ENCODE measurements around the gene TPCN1. TPM values are rescaled to one million over a fixed set of nuclear protein-coding genes. Genes with fewer than 3 reads are reported as not detected.

TPCN1 gene
- total and polyA plus RNA-seq, 2 donors from 2014 or later: 38.4 to 93.3 TPM

GRCh38 chr12:113340061-113340460, 118.8 kb downstream of the TPCN1 start:
- H3K27ac ChIP-seq (ENCODE audit: low read depth in 2 of 2, low read length in 2 of 2): no peak overlapping the region
- no peaks in the 10 kb centered on the region for H3K4me1 ChIP-seq (ENCODE audit: control insufficient read depth in 2 of 3, insufficient read depth in 2 of 3, low read depth in 1 of 3, low read length in 3 of 3)
- FAIRE-seq (no peak), DNase-seq (no peak)
- no peak overlapping the region for H3K4me3 ChIP-seq (ENCODE audit: low read length in 3 of 3)
- H3K9me3 ChIP-seq (ENCODE audit: control insufficient read depth in 2 of 3, insufficient read depth in 1 of 3, low read length in 3 of 3): no peaks in the 10 kb centered on the region
- H3K27me3 ChIP-seq (ENCODE audit: control insufficient read depth, insufficient read depth, low read length): no peaks in the 10 kb centered on the region
- intact Hi-C loops (cut with DNase I): no loop called here
- H3K36me3 ChIP-seq (ENCODE audit: control insufficient read depth in 2 of 3, insufficient read depth in 3 of 3, low read length in 3 of 3): no peaks in the 10 kb centered on the region
- no peak for TF ChIP-seq CTCF (IDR thresholded peaks at IDR 0.05; ENCODE audit: borderline replicate concordance, extremely low read depth, insufficient read depth)
- H3K9ac ChIP-seq (ENCODE audit: low read length in 3 of 3): no peak overlapping the region

GRCh38 chr12:113341535-113341934, 120.3 kb downstream of the TPCN1 start:
- Histone ChIP-seq H3K9ac (ENCODE audit: low read length in 3 of 3) (no peak overlapping the region), H3K4me1 (ENCODE audit: control insufficient read depth in 2 of 3, insufficient read depth in 2 of 3, low read depth in 1 of 3, low read length in 3 of 3) (no peaks in the 10 kb centered on the region), H3K27me3 (ENCODE audit: control insufficient read depth, insufficient read depth, low read length) (no peaks in the 10 kb centered on the region), H3K4me3 (ENCODE audit: low read length in 3 of 3) (no peak overlapping the region), H3K27ac (ENCODE audit: low read depth in 2 of 2, low read length in 2 of 2) (no peak overlapping the region), H3K36me3 (ENCODE audit: control insufficient read depth in 2 of 3, insufficient read depth in 3 of 3, low read length in 3 of 3) (no peaks in the 10 kb centered on the region), H3K9me3 (ENCODE audit: control insufficient read depth in 2 of 3, insufficient read depth in 1 of 3, low read length in 3 of 3) (no peaks in the 10 kb centered on the region)
- DNase-seq (no peak), FAIRE-seq (no peak)
- intact Hi-C loops (cut with DNase I): no loop called here
- TF ChIP-seq CTCF (IDR thresholded peaks at IDR 0.05; ENCODE audit: borderline replicate concordance, extremely low read depth, insufficient read depth): no peak

GRCh38 chr12:113345318-113345717, 124.1 kb downstream of the TPCN1 start:
- Histone ChIP-seq H3K36me3 (ENCODE audit: control insufficient read depth in 2 of 3, insufficient read depth in 3 of 3, low read length in 3 of 3) (no peaks in the 10 kb centered on the region), H3K4me1 (ENCODE audit: control insufficient read depth in 2 of 3, insufficient read depth in 2 of 3, low read depth in 1 of 3, low read length in 3 of 3) (no peaks in the 10 kb centered on the region), H3K9ac (ENCODE audit: low read length in 3 of 3) (no peak overlapping the region), H3K27me3 (ENCODE audit: control insufficient read depth, insufficient read depth, low read length) (no peaks in the 10 kb centered on the region), H3K27ac (ENCODE audit: low read depth in 2 of 2, low read length in 2 of 2) (no peak overlapping the region), H3K9me3 (ENCODE audit: control insufficient read depth in 2 of 3, insufficient read depth in 1 of 3, low read length in 3 of 3) (no peaks in the 10 kb centered on the region), H3K4me3 (ENCODE audit: low read length in 3 of 3) (no peak overlapping the region)
- no peak for TF ChIP-seq CTCF (IDR thresholded peaks at IDR 0.05; ENCODE audit: borderline replicate concordance, extremely low read depth, insufficient read depth)
- intact Hi-C loops (cut with DNase I): no loop called here
- FAIRE-seq (no peak), DNase-seq (no peak)

GRCh38 chr12:113346353-113346752, 125.1 kb downstream of the TPCN1 start:
- FAIRE-seq: no peak
- H3K9me3 ChIP-seq (ENCODE audit: control insufficient read depth in 2 of 3, insufficient read depth in 1 of 3, low read length in 3 of 3): no peaks in the 10 kb centered on the region

More at GRCh38 chr12:113346353-113346752, 125.1 kb downstream of the TPCN1 start:
- Histone ChIP-seq H3K27ac (ENCODE audit: low read depth in 2 of 2, low read length in 2 of 2) (no peak overlapping the region), H3K9ac (ENCODE audit: low read length in 3 of 3) (no peak overlapping the region), H3K36me3 (ENCODE audit: control insufficient read depth in 2 of 3, insufficient read depth in 3 of 3, low read length in 3 of 3) (no peaks in the 10 kb centered on the region), H3K27me3 (ENCODE audit: control insufficient read depth, insufficient read depth, low read length) (no peaks in the 10 kb centered on the region), H3K4me3 (ENCODE audit: low read length in 3 of 3) (no peak overlapping the region), H3K4me1 (ENCODE audit: control insufficient read depth in 2 of 3, insufficient read depth in 2 of 3, low read depth in 1 of 3, low read length in 3 of 3) (no peaks in the 10 kb centered on the region)
- intact Hi-C loops (cut with DNase I): no loop called here
- TF ChIP-seq CTCF (IDR thresholded peaks at IDR 0.05; ENCODE audit: borderline replicate concordance, extremely low read depth, insufficient read depth): no peak
- no peak for DNase-seq

All from kidney (tissue), 14 donors.